Measurements from ENCODE around the gene HERPUD1.
"Not testable (repeated sequence)": the region's sequence is repeated elsewhere in the genome, so short reads cannot be mapped to it uniquely, and the experiment has no call there.

The HERPUD1 gene, protein sequence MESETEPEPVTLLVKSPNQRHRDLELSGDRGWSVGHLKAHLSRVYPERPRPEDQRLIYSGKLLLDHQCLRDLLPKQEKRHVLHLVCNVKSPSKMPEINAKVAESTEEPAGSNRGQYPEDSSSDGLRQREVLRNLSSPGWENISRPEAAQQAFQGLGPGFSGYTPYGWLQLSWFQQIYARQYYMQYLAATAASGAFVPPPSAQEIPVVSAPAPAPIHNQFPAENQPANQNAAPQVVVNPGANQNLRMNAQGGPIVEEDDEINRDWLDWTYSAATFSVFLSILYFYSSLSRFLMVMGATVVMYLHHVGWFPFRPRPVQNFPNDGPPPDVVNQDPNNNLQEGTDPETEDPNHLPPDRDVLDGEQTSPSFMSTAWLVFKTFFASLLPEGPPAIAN

DNA sequence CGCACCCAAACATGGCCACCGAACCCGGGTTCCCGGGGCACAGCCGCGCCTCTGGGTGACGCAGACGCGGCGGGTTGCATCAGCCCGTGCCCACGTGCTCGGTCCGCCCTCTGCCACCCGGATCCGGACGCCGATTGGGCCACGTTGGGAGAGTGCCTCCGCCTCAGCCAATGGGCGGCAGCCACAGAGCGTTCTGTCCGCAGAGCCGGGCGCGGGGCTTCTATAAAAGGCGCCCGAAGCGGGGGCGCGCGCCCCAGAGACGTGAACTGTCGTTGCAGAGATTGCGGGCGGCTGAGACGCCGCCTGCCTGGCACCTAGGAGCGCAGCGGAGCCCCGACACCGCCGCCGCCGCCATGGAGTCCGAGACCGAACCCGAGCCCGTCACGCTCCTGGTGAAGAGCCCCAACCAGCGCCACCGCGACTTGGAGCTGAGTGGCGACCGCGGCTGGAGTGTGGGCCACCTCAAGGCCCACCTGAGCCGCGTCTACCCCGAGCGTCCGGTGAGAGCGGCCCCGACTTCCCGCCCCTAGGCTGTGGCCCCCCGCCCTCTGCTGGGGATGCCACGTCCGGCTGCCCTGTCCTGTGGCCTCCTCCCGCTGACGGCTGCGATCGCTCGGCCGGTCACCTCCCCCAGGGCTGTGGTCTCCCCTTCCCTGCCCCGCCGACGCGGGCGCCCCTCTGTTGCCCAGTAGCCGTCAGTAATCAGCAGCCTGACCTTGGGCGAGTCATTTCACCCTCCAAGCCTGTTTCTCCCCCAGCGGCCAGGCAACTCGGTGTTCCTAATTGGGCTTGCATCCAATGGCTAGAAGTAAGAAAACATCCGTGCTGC lies at the start of gene HERPUD1:
HERPUD1 (plus strand) TSS at position 251 of the 829 bp plus-strand sequence; CDS start at position 354, 103 bp downstream.
- DNase-seq, result peak; percentile 95 to 99

DNA sequence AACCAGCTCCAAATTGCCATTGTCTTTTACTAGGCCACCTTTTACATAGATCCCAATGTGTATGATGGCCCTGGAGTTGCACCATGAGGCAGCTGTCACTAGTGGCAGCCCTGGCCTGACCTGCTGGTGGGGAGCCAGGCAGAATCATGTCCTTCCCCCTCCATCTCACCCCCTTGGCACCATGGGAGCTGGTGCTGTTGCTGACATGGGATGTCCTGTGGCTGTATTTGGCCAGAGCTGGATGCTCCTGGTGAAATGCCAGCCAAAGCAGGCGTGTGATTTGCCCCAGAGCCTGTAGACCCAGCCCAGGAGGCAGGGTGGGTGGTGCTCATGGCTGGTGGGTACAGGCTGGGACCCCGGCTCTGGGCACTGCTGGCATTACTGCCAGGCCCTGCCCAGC lies 48.4 kb upstream of the HERPUD1 start:
- DNase-seq, result no peak

DNA sequence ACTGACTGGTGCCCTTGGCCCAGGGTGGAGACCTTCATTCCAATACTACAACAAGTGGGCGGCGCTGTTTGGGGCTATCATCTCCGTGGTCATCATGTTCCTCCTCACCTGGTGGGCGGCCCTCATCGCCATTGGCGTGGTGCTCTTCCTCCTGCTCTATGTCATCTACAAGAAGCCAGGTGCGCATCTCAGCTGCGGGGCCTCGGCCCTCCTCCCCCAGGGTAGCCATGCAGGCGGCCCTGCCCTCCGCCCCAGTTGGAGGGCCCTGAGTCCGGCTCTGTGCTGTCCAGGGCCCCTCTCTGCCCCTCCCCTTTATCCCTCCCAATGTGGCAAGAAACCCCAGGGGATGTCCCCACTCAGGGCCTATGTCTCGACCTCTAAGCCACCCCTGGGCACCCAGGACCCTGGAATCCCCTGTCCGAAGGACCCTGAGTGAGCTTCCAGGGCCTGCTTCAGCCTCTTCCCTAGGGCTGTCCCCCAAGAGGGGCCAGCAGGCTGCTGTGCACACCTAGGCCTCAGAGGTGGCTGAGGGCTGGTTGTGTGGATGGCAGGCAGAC lies 47.8 kb upstream of the HERPUD1 start:
- no peak for DNase-seq

DNA sequence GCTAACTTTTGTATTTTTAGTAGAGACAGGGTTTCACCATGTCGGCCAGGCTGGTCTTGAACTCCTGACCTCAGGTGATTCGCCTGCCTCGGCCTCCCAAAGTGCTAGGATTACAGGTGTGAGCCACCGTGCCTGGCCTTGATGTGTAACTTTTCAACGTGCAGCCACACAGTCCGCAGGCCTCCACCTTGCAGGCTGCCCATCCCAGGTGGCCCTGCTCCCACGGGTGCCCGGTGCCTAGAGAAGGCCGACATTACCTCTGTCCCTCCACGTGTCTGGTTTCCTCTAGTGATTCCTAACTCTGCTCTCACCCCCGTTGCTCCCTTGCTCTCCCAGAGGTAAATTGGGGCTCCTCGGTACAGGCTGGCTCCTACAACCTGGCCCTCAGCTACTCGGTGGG lies 47.0 kb upstream of the HERPUD1 start:
- DNase-seq, result not testable (repeated sequence)

DNA sequence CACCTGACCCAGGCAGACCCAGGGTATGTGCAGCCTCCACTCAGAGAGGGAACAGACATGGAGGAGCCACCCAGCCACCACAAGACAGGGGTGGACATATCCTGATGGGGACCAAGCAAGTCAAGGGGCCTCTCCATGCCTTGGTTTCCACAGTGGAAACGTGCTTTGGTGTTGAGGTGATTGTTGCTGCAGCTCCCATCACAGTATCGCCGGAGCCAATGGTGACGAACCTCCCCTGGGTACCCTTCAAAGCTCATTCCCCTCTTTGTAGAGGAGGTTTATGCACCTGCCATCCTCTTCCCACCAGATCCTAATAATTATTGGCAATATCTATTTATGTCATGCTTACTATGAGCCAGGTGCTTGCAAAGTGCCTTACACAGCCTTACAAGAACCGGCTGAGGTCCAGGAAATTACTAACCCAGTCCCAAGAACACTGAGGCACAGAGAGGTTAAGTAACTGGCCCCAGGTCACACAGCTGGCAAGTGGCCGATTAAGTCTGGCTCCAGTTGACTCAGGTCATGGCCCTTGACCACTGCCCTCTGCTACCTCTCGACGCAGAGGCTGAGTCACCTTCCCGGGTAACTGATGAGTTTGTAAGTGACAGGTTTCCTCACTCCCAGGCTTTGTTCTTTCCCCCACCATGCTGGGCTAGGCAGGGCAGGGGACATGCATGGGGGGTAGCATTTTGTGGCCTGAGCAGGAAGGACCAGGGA lies 46.3 kb upstream of the HERPUD1 start:
- no peak for DNase-seq

DNA sequence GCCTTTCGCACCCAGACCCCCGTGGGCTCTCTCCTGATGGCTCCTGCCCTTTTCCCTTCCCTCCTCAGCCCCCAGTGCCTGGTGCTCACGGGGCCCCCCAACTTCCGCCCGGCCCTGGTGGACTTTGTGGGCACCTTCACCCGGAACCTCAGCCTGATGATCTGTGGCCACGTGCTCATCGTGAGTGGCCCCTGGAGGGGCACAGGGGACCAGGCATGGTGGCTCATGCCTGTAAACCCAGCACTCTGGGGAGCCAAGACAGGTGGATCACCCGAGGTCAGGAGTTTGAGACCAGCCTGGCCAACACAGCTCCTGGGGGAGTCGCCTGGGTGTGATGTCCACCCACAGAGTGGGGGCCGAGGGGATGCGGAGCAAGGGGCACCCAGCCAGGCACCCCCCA lies 45.6 kb upstream of the HERPUD1 start:
- no peak for DNase-seq

DNA sequence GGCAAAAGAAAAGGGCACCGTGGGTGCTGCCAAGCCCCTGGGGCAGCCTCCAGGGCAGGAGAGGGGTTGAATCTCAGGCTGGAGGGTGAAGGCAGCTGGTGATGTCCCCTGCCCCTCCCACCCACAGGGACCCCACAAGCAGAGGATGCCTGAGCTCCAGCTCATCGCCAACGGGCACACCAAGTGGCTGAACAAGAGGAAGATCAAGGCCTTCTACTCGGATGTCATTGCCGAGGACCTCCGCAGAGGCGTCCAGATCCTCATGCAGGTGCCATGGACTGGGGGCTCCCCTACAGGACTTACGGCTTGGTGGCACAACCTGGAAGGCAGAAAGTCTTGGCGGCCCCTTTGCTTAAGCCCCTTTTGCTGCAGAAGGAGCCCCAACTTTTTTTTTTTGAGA lies 45.1 kb upstream of the HERPUD1 start:
- DNase-seq, result no peak

DNA sequence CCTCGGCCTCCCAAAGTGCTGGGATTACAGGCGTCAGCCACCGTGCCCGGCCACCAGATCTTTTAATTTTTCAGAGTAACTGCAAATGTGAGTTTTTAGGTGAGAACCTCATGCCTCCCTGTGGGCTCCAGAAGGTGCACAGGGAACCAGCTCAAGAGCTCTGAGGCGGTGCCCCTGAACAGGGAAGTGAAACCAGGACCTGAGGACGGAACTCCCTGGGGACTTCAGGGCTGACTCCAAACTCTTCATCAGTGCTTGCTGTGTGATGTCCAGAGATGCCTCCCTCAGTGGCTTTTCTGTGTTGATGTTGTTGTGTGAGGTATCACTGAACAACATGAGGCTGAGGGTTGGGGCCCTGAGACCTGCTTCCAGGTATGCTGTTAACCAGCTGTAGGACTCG lies 43.1 kb upstream of the HERPUD1 start:
- DNase-seq, result no peak

DNA sequence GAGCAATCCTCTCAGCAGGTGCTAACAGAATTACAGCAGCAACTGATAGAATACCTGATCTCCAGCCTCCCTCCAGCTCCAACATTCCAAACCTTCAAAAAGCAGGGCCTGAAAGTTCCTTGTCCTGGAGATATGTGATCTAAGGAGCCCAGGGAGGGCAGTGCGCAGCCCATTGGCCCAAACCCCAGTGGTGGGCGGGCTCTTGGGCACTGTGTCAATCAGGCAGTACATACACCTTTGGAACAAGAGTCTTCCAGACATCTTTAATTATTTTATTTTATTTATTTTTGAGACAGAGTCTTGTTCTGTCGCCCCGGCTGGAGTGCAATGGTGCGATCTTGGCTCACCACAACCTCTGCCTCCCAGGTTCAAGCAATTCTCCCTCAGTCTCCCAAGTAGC lies 42.7 kb upstream of the HERPUD1 start:
- no peak for DNase-seq

DNA sequence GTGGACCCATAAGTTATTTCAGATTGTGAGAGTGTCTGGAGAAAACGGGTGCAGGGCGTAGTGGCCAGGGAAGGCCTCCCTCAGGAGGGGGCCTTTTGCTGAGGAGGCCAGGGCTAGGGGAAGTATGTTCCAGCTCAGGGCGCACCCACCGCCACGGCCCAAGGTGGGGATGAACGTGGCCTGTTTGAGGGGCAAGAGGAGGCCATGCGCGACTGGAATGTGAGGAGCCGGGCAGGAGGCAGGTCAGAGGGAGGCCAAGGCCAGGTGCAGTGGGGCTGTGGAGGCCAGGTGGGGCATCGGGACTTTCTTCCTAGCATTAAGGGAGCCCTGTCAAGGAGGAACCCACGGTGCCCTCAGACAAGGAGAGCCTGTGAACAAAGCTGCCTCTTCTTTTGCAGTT lies 40.3 kb upstream of the HERPUD1 start:
- no peak for DNase-seq

DNA sequence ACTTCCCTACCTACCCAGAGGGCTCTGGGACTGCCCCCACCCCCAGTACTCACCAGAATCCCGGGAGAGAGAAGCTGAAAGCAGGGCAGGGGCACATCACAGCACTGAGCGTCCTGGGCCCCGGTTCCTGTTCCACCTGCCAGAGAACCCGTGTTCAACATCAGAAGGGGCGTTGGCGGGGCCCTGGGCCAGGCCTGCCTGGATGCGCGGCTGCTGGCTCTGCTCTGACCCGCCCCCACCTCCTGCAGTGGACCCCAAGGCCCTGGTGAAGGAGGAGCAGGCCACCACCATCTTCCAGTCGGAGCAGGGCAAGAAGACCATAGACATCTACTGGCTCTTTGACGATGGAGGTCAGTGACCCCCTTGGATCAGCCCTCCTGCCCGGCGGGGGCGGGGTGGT lies 39.2 kb upstream of the HERPUD1 start:
- DNase-seq, result no peak

DNA sequence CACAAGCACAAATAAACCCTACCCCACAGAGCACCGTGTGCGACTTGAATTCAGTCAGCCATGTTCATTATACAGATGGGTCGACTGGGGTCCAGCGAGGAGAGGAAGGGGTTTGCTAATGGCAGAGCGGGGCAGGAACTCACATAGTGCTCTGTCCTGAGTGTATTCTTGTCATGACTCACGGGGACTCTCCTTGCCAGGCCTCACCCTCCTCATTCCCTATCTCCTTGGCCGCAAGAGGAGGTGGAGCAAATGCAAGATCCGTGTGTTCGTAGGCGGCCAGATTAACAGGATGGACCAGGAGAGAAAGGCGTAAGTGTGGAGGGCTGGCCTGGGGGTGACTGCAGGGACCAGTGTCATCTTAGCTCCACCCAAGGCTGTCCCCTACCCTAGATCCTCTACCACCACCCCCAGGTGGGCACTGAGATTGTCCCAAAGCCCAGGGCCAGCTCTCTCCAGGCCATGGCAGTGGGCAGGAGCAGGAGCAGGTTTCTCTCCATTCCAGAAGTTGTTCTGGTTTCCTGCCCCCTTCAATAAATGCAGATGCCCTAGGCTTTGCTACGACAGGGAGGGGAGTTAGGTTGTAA lies 37.5 kb upstream of the HERPUD1 start:
- no peak for DNase-seq

DNA sequence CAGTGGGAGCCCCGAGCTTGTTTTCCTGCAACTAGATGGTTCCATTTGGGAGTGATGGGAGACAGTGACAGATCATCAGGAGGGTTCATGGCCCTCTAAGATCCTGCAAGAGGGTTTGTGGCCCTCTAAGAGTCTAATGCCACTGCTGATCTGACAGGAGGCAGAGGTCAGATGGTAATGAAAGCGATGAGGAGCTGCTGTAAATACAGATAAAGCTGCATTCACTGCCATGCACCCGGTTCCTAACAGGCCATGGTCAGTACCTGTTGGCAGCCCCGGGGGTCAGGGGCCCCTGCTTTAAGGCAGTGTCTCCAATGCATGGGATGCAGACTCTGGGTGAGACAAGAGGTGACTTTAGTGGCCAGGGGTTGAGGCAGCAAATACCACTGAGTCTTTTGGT lies 36.1 kb upstream of the HERPUD1 start:
- no peak for DNase-seq

DNA sequence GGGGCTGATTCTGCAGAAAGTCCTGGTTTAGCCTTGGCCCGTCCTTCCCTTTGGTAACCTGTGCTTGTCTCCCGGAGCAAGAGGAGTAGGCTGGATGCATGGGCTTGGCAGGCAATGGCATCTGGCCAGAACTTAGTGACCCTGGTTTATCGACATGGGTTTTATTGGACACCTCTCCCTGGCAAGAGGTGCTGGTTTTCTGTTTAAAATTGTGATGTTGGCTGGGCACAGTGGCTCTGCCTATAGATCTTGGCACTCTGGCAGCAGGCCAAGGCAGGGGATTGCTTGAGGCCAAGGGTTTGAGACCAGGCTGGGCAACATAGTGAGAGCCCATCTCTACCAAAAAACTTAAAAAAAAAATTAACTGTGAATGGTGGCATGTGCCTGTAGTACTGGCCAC lies 35.7 kb upstream of the HERPUD1 start:
- DNase-seq, result no peak

DNA sequence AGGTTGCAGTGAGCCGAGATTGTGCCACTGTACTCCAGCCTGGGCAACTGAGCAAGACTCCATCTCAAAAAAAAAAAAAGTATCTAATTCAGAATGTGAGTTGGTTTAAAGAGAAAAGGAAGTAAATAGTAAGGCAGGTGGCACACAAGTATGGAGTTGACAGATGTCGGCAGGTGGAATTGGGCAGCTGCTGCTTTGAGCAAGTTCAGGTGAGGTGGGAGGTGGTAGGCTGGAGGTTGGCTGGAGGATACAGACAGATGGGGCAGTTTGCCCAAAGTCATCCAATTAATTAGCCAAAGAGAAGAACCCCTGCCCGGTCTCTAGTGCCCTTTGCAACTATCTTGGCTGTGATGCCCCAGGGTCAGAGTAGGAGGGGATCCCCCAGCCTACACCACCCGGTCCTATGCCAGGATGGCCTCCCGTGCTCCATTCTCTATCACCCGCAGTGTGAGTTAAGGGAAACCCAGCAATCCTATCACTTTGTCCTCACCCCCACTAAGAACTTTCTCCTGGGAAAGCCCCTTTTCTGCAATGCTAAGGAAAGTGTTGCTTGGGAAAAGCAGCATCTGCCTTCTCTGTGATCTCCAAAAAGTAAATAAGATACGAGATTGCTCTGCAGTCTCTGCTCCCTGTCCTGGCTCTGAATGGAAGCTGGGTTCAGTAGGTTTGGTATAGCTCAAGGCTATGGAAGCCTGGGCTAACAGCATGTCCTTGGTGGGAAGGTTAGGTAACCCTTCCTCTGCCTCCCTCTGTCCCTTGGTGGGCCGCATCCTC lies 34.7 kb upstream of the HERPUD1 start:
- DNase-seq, result peak in 1 of 2 experiments; percentile 58

DNA sequence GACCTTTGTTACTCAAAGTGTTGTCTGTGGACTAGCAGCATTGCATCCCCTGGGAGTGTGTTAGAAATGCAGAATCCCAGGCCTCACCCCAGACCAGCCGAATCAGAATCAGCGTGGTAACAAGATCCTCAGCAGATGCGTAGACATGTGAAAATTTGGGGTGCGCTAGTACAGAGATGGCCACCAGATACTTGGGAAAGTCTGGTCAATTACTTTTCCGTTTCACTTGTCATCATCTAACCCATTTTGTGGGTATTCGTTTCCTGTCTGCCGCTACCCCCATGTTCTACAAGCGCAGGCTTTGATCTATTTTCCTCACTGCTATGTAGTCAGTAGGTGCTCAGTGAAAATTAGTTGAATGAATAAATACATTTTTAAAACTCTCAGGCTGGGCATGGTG lies 33.1 kb upstream of the HERPUD1 start:
- DNase-seq, result no peak

DNA sequence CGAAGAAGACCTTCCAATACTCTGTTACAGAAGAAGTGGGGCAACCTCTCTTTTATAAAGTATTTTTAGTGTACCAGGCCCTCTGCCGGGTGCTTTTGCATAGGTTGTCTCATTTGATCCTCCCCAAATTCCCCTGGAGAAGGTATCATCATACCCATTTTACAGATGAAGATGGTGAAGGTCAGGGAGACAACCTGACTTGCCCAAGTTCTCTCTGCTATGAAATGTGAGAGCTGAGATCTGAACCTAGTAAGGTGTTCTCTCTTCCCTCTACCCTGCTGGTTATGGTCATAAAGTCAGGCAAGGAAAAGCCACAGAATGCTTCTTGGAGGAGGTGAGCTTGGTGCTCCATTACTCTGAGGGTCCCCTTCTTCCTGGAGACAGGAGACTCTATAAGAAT lies 28.1 kb upstream of the HERPUD1 start:
- no peak for DNase-seq

DNA sequence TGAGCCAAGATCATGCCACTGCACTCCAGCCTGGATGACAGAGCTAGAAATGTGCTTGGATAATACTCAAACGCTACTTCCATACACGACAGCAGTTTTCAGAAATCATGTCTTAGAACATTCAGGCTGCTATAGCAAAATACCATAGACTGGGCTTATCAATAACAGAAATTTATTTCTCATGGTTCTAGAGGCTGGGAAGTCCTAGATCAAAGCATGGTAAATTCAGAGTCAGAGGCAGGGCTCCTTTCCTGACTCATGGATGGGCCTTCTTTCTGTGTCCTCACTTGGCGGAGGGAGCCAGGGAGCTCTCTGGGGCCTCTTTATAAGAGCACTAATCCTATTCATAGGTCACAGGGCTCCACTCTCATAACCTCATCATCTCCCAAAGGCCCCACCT lies 24.5 kb upstream of the HERPUD1 start:
- no peak for DNase-seq

DNA sequence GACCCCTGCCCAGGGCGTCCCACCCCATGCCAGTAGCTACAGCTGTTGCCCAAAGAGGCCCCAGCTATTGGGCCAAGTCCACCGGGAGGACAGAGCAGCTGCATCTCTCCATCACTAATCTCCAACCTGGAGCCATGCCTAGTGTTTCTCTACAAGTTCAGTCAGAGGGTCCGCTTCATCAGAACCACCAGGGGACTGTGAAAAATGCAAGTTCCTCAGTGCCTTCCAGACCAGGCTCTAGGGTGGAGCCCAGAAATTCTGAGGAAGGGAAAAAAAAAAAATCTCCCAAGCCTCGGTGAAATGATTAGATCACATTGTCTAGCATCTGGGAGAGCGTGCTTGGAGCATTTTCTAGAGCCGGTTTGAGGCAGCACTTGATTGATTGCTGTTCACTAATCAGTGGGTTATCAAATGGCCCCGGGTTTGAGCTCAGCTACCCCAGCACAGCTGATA lies 22.4 kb upstream of the HERPUD1 start:
- DNase-seq, result no peak

DNA sequence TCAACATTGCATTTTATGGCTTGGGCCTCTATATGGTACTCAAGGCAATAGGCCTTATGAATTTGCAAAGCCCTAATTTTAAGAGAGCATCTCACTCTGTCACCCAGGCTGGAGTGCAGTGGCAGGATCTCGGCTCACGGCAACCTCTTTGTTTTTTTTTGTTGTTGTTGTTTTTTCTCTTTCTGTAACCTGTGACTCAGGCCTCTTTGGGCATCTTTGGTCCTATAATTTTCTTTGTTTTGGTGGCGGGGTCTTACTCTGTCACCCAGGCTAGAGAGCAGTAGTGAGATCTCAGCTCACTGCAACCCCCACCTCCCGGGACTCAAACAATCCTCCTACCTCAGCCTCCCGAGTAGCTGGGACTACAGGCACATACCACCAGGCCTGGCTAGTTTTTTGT lies 21.8 kb upstream of the HERPUD1 start:
- DNase-seq, result no peak

DNA sequence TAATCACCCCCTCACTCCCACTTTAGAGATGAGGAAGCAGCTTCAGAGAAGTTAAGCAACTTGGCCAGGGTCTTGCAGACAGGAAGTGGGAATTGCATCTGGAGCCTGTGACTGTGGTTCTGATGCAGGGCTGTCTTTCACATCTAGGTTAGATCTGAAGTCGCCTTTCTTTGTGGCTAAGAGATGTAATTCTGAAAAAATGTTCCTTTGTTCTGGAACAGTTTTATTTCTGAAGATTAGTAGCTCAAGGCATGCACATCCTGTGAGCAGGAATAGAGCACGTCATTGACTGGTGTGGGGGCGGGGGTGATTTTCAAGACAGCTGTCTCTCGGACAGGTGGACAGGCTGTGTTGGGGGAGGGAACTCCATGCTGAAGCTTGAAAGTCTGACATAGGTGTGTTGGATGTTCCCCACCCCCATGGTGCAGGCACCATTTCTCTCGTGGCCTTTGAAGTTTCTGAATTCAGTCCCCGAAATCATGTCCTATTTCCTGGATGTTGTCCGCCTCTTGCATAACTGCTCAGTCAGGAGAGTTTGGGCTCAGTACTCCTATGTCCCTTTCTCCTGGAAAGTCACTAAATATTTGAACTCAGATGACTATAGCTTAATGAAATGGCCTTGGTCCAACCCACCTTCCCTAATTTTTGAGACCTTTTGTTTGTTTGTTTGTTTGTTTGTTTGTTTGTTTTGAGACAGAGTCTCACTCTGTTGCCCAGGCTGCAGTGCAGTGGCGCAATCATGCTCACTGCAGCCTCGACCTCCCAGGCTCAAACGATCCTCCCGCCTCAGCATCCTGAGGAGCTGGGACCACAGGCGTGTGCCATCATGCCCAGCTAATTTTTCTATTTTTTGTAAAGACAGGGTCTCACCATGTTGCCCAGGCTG lies 21.0 kb upstream of the HERPUD1 start:
- no peak for DNase-seq

Data from NCI-H524 (cell line).